Ecto neural progenitor cell (in vitro differentiated cells): Measurements from ENCODE around the gene SNTB2.

Experiments used
- DNase-seq: peaks from one replicate; pipeline ENCODE4 v3.0.0-alpha.2; 2018; ENCODE audit warnings: low spot score

Gene SNTB2

GRCh38 chr16:69345923-69346322 is 159.0 kb downstream of the SNTB2 start:
- no peak for DNase-seq

GRCh38 chr16:69346683-69347082 is 159.7 kb downstream of the SNTB2 start:
- DNase-seq, result no peak

- DNase-seq, result no peak
These were observed 161.3 kb downstream of the SNTB2 start for GRCh38 chr16:69348222-69348621.

GRCh38 chr16:69349536-69349935 is 162.6 kb downstream of the SNTB2 start:
- no peak for DNase-seq

GRCh38 chr16:69350536-69351133 is 163.7 kb downstream of the SNTB2 start:
- DNase-seq, result no peak

GRCh38 chr16:69351309-69352027 is 164.5 kb downstream of the SNTB2 start, which contains the start of gene TMED6:
TMED6 (minus strand) TSS chr16:69351786; CDS start chr16:69351753, 33 bp downstream.
- no peak for DNase-seq
